Mesenchymal stem cell (in vitro differentiated cells and primary cell): Measurements from ENCODE around the gene ABLIM2. TPM values are rescaled to one million over a fixed set of nuclear protein-coding genes. Genes with fewer than 3 reads are reported as not detected.
"Not testable (repeated sequence)": the region's sequence is repeated elsewhere in the genome, so short reads cannot be mapped to it uniquely, and the experiment has no call there.

Experiments used
- DNase-seq: peaks from one replicate; pipeline ENCODE4 v3.0.0-alpha.2; 2013
- H2AFZ ChIP-seq: one replicate; pipeline ENCODE4 v1.6.1; 2013; ENCODE audit warnings: low read depth, mild to moderate bottlenecking, control low read depth, inconsistent platforms, low read length, moderate library complexity
- H2AK5ac ChIP-seq: 2 replicates; pipeline ENCODE4 v1.6.1; 2013; ENCODE audit warnings: low read length, moderate library complexity, mild to moderate bottlenecking, inconsistent platforms; ENCODE audit not compliant: severe bottlenecking
- H2BK120ac ChIP-seq: one replicate; pipeline ENCODE4 v1.6.1; 2013; ENCODE audit warnings: low read depth, mild to moderate bottlenecking, inconsistent platforms, low read length, moderate library complexity
- H2BK12ac ChIP-seq, 2 experiments: one replicate each; pipeline ENCODE4 v1.6.1; 2013; ENCODE audit warnings: inconsistent platforms in 2 of 2, low read length in 2 of 2, mild to moderate bottlenecking in 2 of 2, moderate library complexity in 2 of 2, control low read depth in 1 of 2
- H2BK15ac ChIP-seq: one replicate; pipeline ENCODE4 v1.6.1; 2013; ENCODE audit warnings: mild to moderate bottlenecking, low read depth, inconsistent platforms; ENCODE audit not compliant: poor library complexity, severe bottlenecking
- H2BK5ac ChIP-seq: 2 replicates; pipeline ENCODE4 v1.6.1; 2013; ENCODE audit warnings: low read depth, mild to moderate bottlenecking, low read length, control low read depth, inconsistent platforms; ENCODE audit not compliant: poor library complexity, severe bottlenecking
- H3K14ac ChIP-seq, 2 experiments: one replicate each; pipeline ENCODE4 v1.6.1; 2013; ENCODE audit warnings: inconsistent platforms in 2 of 2, low read length in 2 of 2, control low read depth in 1 of 2, mild to moderate bottlenecking in 1 of 2, moderate library complexity in 1 of 2
- H3K18ac ChIP-seq, 2 experiments: one replicate each; pipeline ENCODE4 v1.6.1; 2013; ENCODE audit warnings: inconsistent platforms in 2 of 2, low read length in 2 of 2, control low read depth in 1 of 2, low read depth in 1 of 2, mild to moderate bottlenecking in 1 of 2
- H3K23ac ChIP-seq, 2 experiments: one replicate each; pipeline ENCODE4 v1.6.1; 2013; ENCODE audit warnings: inconsistent platforms in 2 of 2, low read length in 2 of 2, mild to moderate bottlenecking in 2 of 2, moderate library complexity in 2 of 2, control low read depth in 1 of 2
- H3K27ac ChIP-seq: 2 replicates; pipeline ENCODE4 v1.5.1; 2013; ENCODE audit warnings: mild to moderate bottlenecking, moderate library complexity, low read length, control low read depth, inconsistent platforms; ENCODE audit not compliant: poor library complexity, severe bottlenecking
- H3K27me3 ChIP-seq, 2 experiments: 2 replicates each; pipeline versions ENCODE4 v1.6.1 to v1.7.0; 2013; ENCODE audit warnings: low read length in 2 of 2, mild to moderate bottlenecking in 2 of 2, moderate library complexity in 2 of 2, control low read depth in 1 of 2, inconsistent platforms in 1 of 2; ENCODE audit not compliant: control insufficient read depth in 1 of 2, insufficient read depth in 1 of 2
- H3K36me3 ChIP-seq, 2 experiments: 2 replicates each; pipeline versions ENCODE4 v1.6.1 to v1.7.0; 2013; ENCODE audit warnings: low read length in 2 of 2, control low read depth in 1 of 2, inconsistent platforms in 1 of 2, low read depth in 1 of 2, mild to moderate bottlenecking in 1 of 2; ENCODE audit not compliant: insufficient read depth in 2 of 2, control insufficient read depth in 1 of 2
- H3K4ac ChIP-seq, 2 experiments: one replicate each; pipeline ENCODE4 v1.6.1; 2013; ENCODE audit warnings: inconsistent platforms in 2 of 2, low read length in 2 of 2, mild to moderate bottlenecking in 2 of 2, moderate library complexity in 2 of 2, control low read depth in 1 of 2, low read depth in 1 of 2
- H3K4me1 ChIP-seq: 2 replicates; pipeline ENCODE4 v1.6.1; 2013; ENCODE audit warnings: low read depth, low read length, control low read depth; ENCODE audit not compliant: control insufficient read depth, insufficient read depth
- H3K4me2 ChIP-seq: 2 replicates; pipeline ENCODE4 v1.6.1; 2013; ENCODE audit warnings: low read length, mild to moderate bottlenecking, inconsistent platforms; ENCODE audit not compliant: poor library complexity, severe bottlenecking
- H3K4me3 ChIP-seq, 2 experiments: 2 replicates each; pipeline versions ENCODE4 v1.5.1 to v1.7.0; 2013; ENCODE audit warnings: low read length in 2 of 2, mild to moderate bottlenecking in 2 of 2, control low read depth in 1 of 2, low read depth in 1 of 2; ENCODE audit not compliant: insufficient read depth in 1 of 2
- H3K79me1 ChIP-seq: replicated peaks from 2 replicates; pipeline ENCODE4 v1.6.1; 2013; ENCODE audit warnings: mild to moderate bottlenecking, control low read depth, low read length, inconsistent platforms; ENCODE audit not compliant: poor library complexity, severe bottlenecking
- H3K9ac ChIP-seq: 2 replicates; pipeline ENCODE4 v1.7.0; 2013; ENCODE audit warnings: mild to moderate bottlenecking, low read length, moderate library complexity
- H3K9me3 ChIP-seq: 2 replicates; pipeline ENCODE4 v1.7.0; 2013; ENCODE audit warnings: mild to moderate bottlenecking, low read length; ENCODE audit not compliant: control insufficient read depth
- H4K8ac ChIP-seq: one replicate; pipeline ENCODE4 v1.6.1; 2013; ENCODE audit warnings: inconsistent platforms, mild to moderate bottlenecking, low read length, moderate library complexity
- H4K91ac ChIP-seq: one replicate; pipeline ENCODE4 v1.6.1; 2013; ENCODE audit warnings: mild to moderate bottlenecking, low read length, inconsistent platforms
- WGBS: methylation state at CpG from one replicate; pipeline ENCODE4 v1.1.7; 2013; ENCODE audit warnings: mixed read lengths; 5-methylcytosine and 5-hydroxymethylcytosine counted together
- small RNA-seq: library from polyadenylated mRNA; stranded (forward); fragments of <200 nt; extraction: miRNeasy Mini kit (QIAGEN cat#:217004); gene quantifications from one replicate; pipeline ENCODE3, GENCODE V24; 2013; ENCODE audit warnings: low read depth

Gene ABLIM2

GRCh38 chr4:7918187-7918586 lies 240.4 kb downstream of the ABLIM2 start:
- not testable (repeated sequence) for DNase-seq, H3K36me3 ChIP-seq, H3K9me3 ChIP-seq, H3K4me3 ChIP-seq, H2BK5ac ChIP-seq, H2BK15ac ChIP-seq, H2AK5ac ChIP-seq, H2AFZ ChIP-seq, H3K4me2 ChIP-seq, H3K9ac ChIP-seq, H4K91ac ChIP-seq, H3K23ac ChIP-seq, H3K27ac ChIP-seq, H3K27me3 ChIP-seq, H3K14ac ChIP-seq, H3K79me1 ChIP-seq, H2BK12ac ChIP-seq, H3K4me1 ChIP-seq, H2BK120ac ChIP-seq
- WGBS: 96% methylated on average over 18 of the region's 18 CpGs
- Histone ChIP-seq H3K4ac (peak overlapping the region in 1 of 2 experiments; percentile 51), H3K18ac (peak overlapping the region in 1 of 2 experiments; percentile 68), H4K8ac (peak overlapping the region; percentile 39)

- Histone ChIP-seq H3K27me3 (no peaks in the 10 kb centered on the region), H2AK5ac (no peak overlapping the region), H3K4ac (peak overlapping the region in 1 of 2 experiments; percentile 51), H3K4me1 (peaks cover 11% of the 10 kb centered on the region), H3K14ac (no peak overlapping the region), H3K9ac (no peak overlapping the region), H3K4me3 (no peak overlapping the region), H2BK120ac (no peak overlapping the region), H4K91ac (no peak overlapping the region), H3K18ac (peak overlapping the region in 1 of 2 experiments; percentile 70), H2BK5ac (no peak overlapping the region), H2AFZ (no peak overlapping the region), H3K79me1 (peaks cover 5% of the 10 kb centered on the region), H2BK12ac (no peak overlapping the region), H3K36me3 (peaks cover 10% of the 10 kb centered on the region in 2 experiments), H2BK15ac (no peak overlapping the region), H3K9me3 (no peaks in the 10 kb centered on the region), H4K8ac (peak overlapping the region; percentile 39), H3K4me2 (no peak overlapping the region), H3K27ac (no peak overlapping the region), H3K23ac (no peak overlapping the region)
- DNase-seq: no peak
- WGBS: 91% methylated on average over 6 of the region's 6 CpGs
Measured at GRCh38 chr4:7917669-7918068, 240.9 kb downstream of the ABLIM2 start.

GRCh38 chr4:7915875-7916242 lies 242.8 kb downstream of the ABLIM2 start:
- peaks cover 16% of the 10 kb centered on the region for H3K4me1 ChIP-seq
- H3K14ac ChIP-seq: no peak overlapping the region
- no peak overlapping the region for H3K23ac ChIP-seq
- no peaks in the 10 kb centered on the region for H3K27me3 ChIP-seq
- H4K8ac ChIP-seq: no peak overlapping the region
- H2BK5ac ChIP-seq: no peak overlapping the region
- H3K27ac ChIP-seq: no peak overlapping the region
- H3K18ac ChIP-seq: no peak overlapping the region
- no peak overlapping the region for H3K4me2 ChIP-seq
- no peaks in the 10 kb centered on the region for H3K9me3 ChIP-seq
- H3K4me3 ChIP-seq: no peak overlapping the region
- WGBS: 69% methylated on average over 6 of the region's 6 CpGs
- H4K91ac ChIP-seq: no peak overlapping the region
- H2BK15ac ChIP-seq: no peak overlapping the region
- H2AFZ ChIP-seq: no peak overlapping the region
- peaks cover 7% of the 10 kb centered on the region for H3K79me1 ChIP-seq
- H3K36me3 ChIP-seq: peaks cover 7 to 10% of the 10 kb centered on the region in 2 experiments
- no peak overlapping the region for H2AK5ac ChIP-seq
- peak overlapping the region in 1 of 2 experiments; percentile 24 for H2BK12ac ChIP-seq
- DNase-seq: no peak
- no peak overlapping the region for H2BK120ac ChIP-seq
- H3K4ac ChIP-seq: no peak overlapping the region
- no peak overlapping the region for H3K9ac ChIP-seq

Small RNAs within 50 kb of the gene (small RNA-seq; reads per million reads assigned to genes)
- gene MIR95: not detected
